H1 (cell line): ENCODE measurements around the gene DIAPH2.
"Not testable (repeated sequence)": the region's sequence is repeated elsewhere in the genome, so short reads cannot be mapped to it uniquely, and the experiment has no call there.

Source experiments
- CTCF ChIP-seq, 3 experiments: IDR thresholded peaks; 1 replicate in 2 of 3; 2 replicates in 1 of 3; pipeline versions ENCODE4 v1.5.1 to v1.6.1; 2011; ENCODE audit warnings: low read length in 3 of 3, mild to moderate bottlenecking in 3 of 3, inconsistent platforms in 2 of 3, low read depth in 1 of 3, moderate library complexity in 1 of 3; ENCODE audit not compliant: insufficient read depth in 1 of 3; ENCODE audit errors: control extremely low read depth in 1 of 3
- POLR2AphosphoS5 ChIP-seq: IDR thresholded peaks from 2 replicates; pipeline ENCODE4 v1.6.1; 2011; ENCODE audit warnings: low read depth, low read length
- RAD21 ChIP-seq, 2 experiments: IDR thresholded peaks in 1 of 2; conservative IDR thresholded peaks in 1 of 2; 2 replicates each; pipeline ENCODE4 v1.6.1; 2011; ENCODE audit warnings: low read depth in 2 of 2, low read length in 2 of 2, improper control_type of control experiment in 1 of 2, inconsistent platforms in 1 of 2, mild to moderate bottlenecking in 1 of 2, moderate library complexity in 1 of 2

- not testable (repeated sequence) for TF ChIP-seq RAD21 (IDR thresholded peaks at IDR 0.05 in 1 of 2, conservative IDR thresholded peaks at IDR 0.05 in 1 of 2; ENCODE audit: low read depth in 2 of 2, low read length in 2 of 2); CTCF (IDR thresholded peaks at IDR 0.05; ENCODE audit: control extremely low read depth in 1 of 3, insufficient read depth in 1 of 3, low read depth in 1 of 3, low read length in 3 of 3); POLR2AphosphoS5
These were observed 725.2 kb downstream of the DIAPH2 start for GRCh38 chrX:97409632-97410415.
